K562 (cell line): ENCODE measurements around the gene CD44. TPM values are rescaled to one million over a fixed set of nuclear protein-coding genes. Genes with fewer than 3 reads are reported as not detected.

Experiments
- AFF4 ChIP-seq: sonication (generic); formaldehyde crosslinking; IDR thresholded peaks from 2 replicates; pipeline ENCODE4 v1.8.0; 2023; ENCODE audit warnings: mild to moderate bottlenecking, missing genetic modification reagents
- CREBBP ChIP-seq: IDR thresholded peaks from one replicate; pipeline ENCODE4 v1.6.1; 2012; ENCODE audit warnings: low read depth, mild to moderate bottlenecking, control low read depth, inconsistent platforms, low read length
- FOSL1 ChIP-seq: fragments of 200-800 bp; sonication (Bioruptor generic); conservative IDR thresholded peaks from 2 replicates; pipeline ENCODE4 v1.6.1; 2016; ENCODE audit warnings: missing genetic modification characterization, missing compliant biosample characterization
- FOXK1 ChIP-seq: sonication (generic); formaldehyde crosslinking; IDR thresholded peaks from 2 replicates; pipeline ENCODE4 v1.8.0; 2022; ENCODE audit warnings: missing genetic modification reagents, mild to moderate bottlenecking, borderline replicate concordance
- KDM5B ChIP-seq: fragments of 200-600 bp; sonication (generic); IDR thresholded peaks from 2 replicates; pipeline ENCODE4 v1.6.1; 2012; ENCODE audit warnings: low read depth, mild to moderate bottlenecking, moderate library complexity, low read length, control low read depth, inconsistent platforms; ENCODE audit not compliant: insufficient replicate concordance
- MBD1 ChIP-seq: fragments of 250-450 bp; sonication (Bioruptor Pico); IDR thresholded peaks from 2 replicates; pipeline ENCODE4 v1.8.0; 2022; ENCODE audit warnings: inconsistent platforms
- POLR2G ChIP-seq: fragments of 200-400 bp; formaldehyde crosslinking; IDR thresholded peaks from 2 replicates; pipeline ENCODE4 v1.6.1; 2017; ENCODE audit warnings: low read depth, mild to moderate bottlenecking, antibody characterized with exemption, low read length, moderate library complexity
- SP1 ChIP-seq: sonication (generic); formaldehyde crosslinking; IDR thresholded peaks from 2 replicates; pipeline ENCODE4 v1.8.1; 2022; ENCODE audit warnings: mild to moderate bottlenecking, missing genetic modification reagents
- ZBTB33 ChIP-seq: sonication (generic); formaldehyde crosslinking; IDR thresholded peaks from 2 replicates; pipeline ENCODE4 v1.8.1; 2023; ENCODE audit warnings: mild to moderate bottlenecking, missing genetic modification reagents
- ZFX ChIP-seq: sonication (generic); formaldehyde crosslinking; IDR thresholded peaks from 2 replicates; pipeline ENCODE4 v1.8.0; 2022; ENCODE audit warnings: mild to moderate bottlenecking, missing genetic modification reagents, moderate library complexity
- ZNF436 ChIP-seq: fragments of 250-450, 450-650 bp; sonication (Bioruptor Pico); formaldehyde crosslinking; IDR thresholded peaks from 2 replicates; pipeline ENCODE4 v1.7.0; 2020; ENCODE audit warnings: mild to moderate bottlenecking
- polyA plus RNA-seq, 8 experiments: library from polyadenylated mRNA; depleted of rRNA in 4 of 8; stranded (reverse) in 5 of 8; unstranded in 3 of 8; fragments of >200 nt; fragmentation: Nextera tagmentation in 2 of 8; fragmentation: Illumina TruSeq in 1 of 8; extraction: Ambion mirVana in 2 of 8; extraction: Trizol in 1 of 8; gene quantifications; 2 replicates each; pipeline versions ENCODE4 v1.2.1 to v1.2.3, GENCODE V29; 2011 to 2014; ENCODE audit warnings: inconsistent platforms in 1 of 8, missing spikeins in 1 of 8
- total RNA-seq, 7 experiments: library from RNA; depleted of rRNA in 6 of 7; stranded (reverse); fragments of >200 nt in 6 of 7; fragmentation: Illumina TruSeq in 2 of 7; extraction: Trizol in 2 of 7; gene quantifications; 2 replicates each; pipeline versions ENCODE4 v1.2.1 to v1.2.3, GENCODE V29; 2011 to 2021; ENCODE audit warnings: low replicate concordance in 1 of 7

The CD44 gene
- total and polyA plus RNA-seq, 9 of the 15 experiments (the other 6 are each of a cell fraction or from before 2014, with no cell fraction given) = 1.2 to 13.9 (median 3.0) TPM

GRCh38 chr11:35138943-35139721, at the start of gene CD44 (continued):
- TF ChIP-seq AFF4 (CRISPR knock-in tag) (no peak), FOSL1 (tag) (peak; percentile 38; the same call in 1 of the 2 replicates), ZFX (CRISPR knock-in tag) (peak; percentile 56), MBD1 (CRISPR knock-in tag) (no peak), KDM5B (peak; percentile 30), POLR2G (0 out of 2 replicates have a peak, but pooled peaks have one; percentile 34), CREBBP (no peak), SP1 (peak; percentile 28; the same call in 1 of the 2 replicates), FOXK1 (CRISPR knock-in tag) (peak; percentile 50; the same call in 1 of the 2 replicates), ZBTB33 (CRISPR knock-in tag) (peak; percentile 28; the same call in 1 of the 2 replicates), ZNF436 (CRISPR knock-in tag) (no peak)
